Spleen (tissue), 11 donors: ENCODE results near the gene XIRP1. TPM values are rescaled to one million over a fixed set of nuclear protein-coding genes. Genes with fewer than 3 reads are reported as not detected.
A peak's percentile ranks its signal among the peaks of the same experiment; 100 is the strongest.

Experiments used
- DNase-seq: peaks from one replicate; pipeline ENCODE4 v3.0.0-alpha.2; 2020
- H3K27ac ChIP-seq, 8 donors: fragments of 200-600 bp; sonication (generic) in 7 of 8; 1 replicate in 4 of 8; 2 replicates in 4 of 8; pipeline versions ENCODE4 v1.5.0 to v1.8.0; 2016 to 2021; ENCODE audit warnings: inconsistent platforms in 4 of 8, mild to moderate bottlenecking in 4 of 8, moderate library complexity in 1 of 8
- H3K27me3 ChIP-seq, 7 donors: fragments of 200-600 bp; sonication (generic) in 6 of 7; replicated peaks in 1 of 7; 1 replicate in 4 of 7; 2 replicates in 3 of 7; pipeline versions ENCODE4 v1.5.0 to v1.8.0; 2016 to 2021; ENCODE audit warnings: inconsistent platforms in 3 of 7, mild to moderate bottlenecking in 1 of 7
- H3K36me3 ChIP-seq, 6 donors: fragments of 200-600 bp; sonication (generic) in 5 of 6; 1 replicate in 4 of 6; 2 replicates in 2 of 6; pipeline versions ENCODE4 v1.5.0 to v1.8.0; 2016 to 2021; ENCODE audit warnings: inconsistent platforms in 2 of 6
- H3K4me1 ChIP-seq, 6 donors: fragments of 200-600 bp; sonication (generic) in 5 of 6; 1 replicate in 3 of 6; 2 replicates in 3 of 6; pipeline versions ENCODE4 v1.5.0 to v1.8.0; 2016 to 2021; ENCODE audit warnings: inconsistent platforms in 3 of 6
- H3K4me3 ChIP-seq, 8 donors: fragments of 200-600 bp; sonication (generic) in 7 of 8; 1 replicate in 4 of 8; 2 replicates in 4 of 8; pipeline versions ENCODE4 v1.5.0 to v1.8.0; 2016 to 2021; ENCODE audit warnings: inconsistent platforms in 4 of 8, mild to moderate bottlenecking in 4 of 8, moderate library complexity in 2 of 8
- H3K9me3 ChIP-seq, 8 donors: fragments of 200-600 bp; sonication (generic) in 7 of 8; 1 replicate in 4 of 8; 2 replicates in 4 of 8; pipeline versions ENCODE4 v1.5.0 to v1.8.0; 2016 to 2021; ENCODE audit warnings: inconsistent platforms in 4 of 8
- CTCF ChIP-seq, 11 experiments: fragments of 200-600 bp in 7 of 11; fragments of 450-650 bp in 4 of 11; sonication (generic) in 4 of 11; IDR thresholded peaks in 8 of 11; conservative IDR thresholded peaks in 3 of 11; 1 replicate in 7 of 11; 2 replicates in 4 of 11; pipeline versions ENCODE4 v1.4.0 to v1.8.0; 2016 to 2021; ENCODE audit warnings: antibody characterized with exemption in 11 of 11, inconsistent platforms in 4 of 11, mild to moderate bottlenecking in 1 of 11
- POLR2A ChIP-seq, 3 donors: fragments of 450-650 bp; IDR thresholded peaks; one replicate each; pipeline ENCODE4 v1.5.1; 2017; ENCODE audit warnings: antibody characterized with exemption in 3 of 3, mild to moderate bottlenecking in 1 of 3
- POLR2AphosphoS5 ChIP-seq, 3 donors: sonication (generic); formaldehyde crosslinking; IDR thresholded peaks; one replicate each; pipeline ENCODE4 v1.5.1; 2017; ENCODE audit warnings: antibody characterized with exemption in 3 of 3
- WGBS, 5 donors: extraction: QIAGEN DNeasy Blood & Tissue Kit in 3 of 5; methylation state at CpG; one replicate each; pipeline versions ENCODE4 v1.1.5 to v1.1.7; 2013 to 2018; 5-methylcytosine and 5-hydroxymethylcytosine counted together
- intact Hi-C: fragments of 100-400 bp; cut with DNase I; formaldehyde crosslinking; loops from one replicate; pipeline ENCODE4 v1.15.0; 2023; ENCODE audit warnings: low total_unique reads
- polyA plus RNA-seq, 3 donors: library from polyadenylated mRNA; stranded (reverse); fragments of 200-250 nt; gene quantifications; one replicate each; pipeline ENCODE4 v1.2.1, GENCODE V29; 2013
- total RNA-seq, 7 donors: library from RNA; depleted of rRNA in 3 of 7; stranded (reverse); fragments of >200 nt in 3 of 7; fragmentation: NEBNext Ultra II Directional in 4 of 7; extraction: Animal tissue kit (Norgen Biotek cat#: 25700) in 4 of 7; gene quantifications; one replicate each; pipeline versions ENCODE4 v1.1.0 to v1.2.1, GENCODE V29; 2016 to 2021
- donor health status: healthy with polysubstance abuse.
- donor health status: DM: no; HTN: no; CAD: no; lungs with moderate emphysema.
- donor health status: DM: no; HTN: no; CAD: no.
- donor health status: Bipolar disorder and iron deficiency.
- donor health status: healthy.
- donor health status: DM: no; HTN: no; CAD: no.
- donor health status: DM: yes; HTN: yes; CAD: no.

Gene XIRP1
- total and polyA plus RNA-seq, 10 donors: 0.06 to 0.70 (median 0.27) TPM; not detected in 3

- peak overlapping the region in 7 of 8 donors; percentile 1 to 74 (median 54) for H3K27ac ChIP-seq
- H3K4me3 ChIP-seq: peak overlapping the region in 7 of 8 donors; percentile 24 to 66 (median 34)
- DNase-seq: peak; percentile 98
- 3 to 8% (median 4%) methylated on average over 26 to 64 of the region's 64 CpGs for WGBS, 5 donors
- intact Hi-C loops: no loop called here
- no peaks in the 10 kb centered on the region for H3K9me3 ChIP-seq
- no peaks in the 10 kb centered on the region for H3K36me3 ChIP-seq
- H3K4me1 ChIP-seq: peaks cover 14 to 56% (median 44%) of the 10 kb centered on the region in 6 donors
- TF ChIP-seq POLR2A (IDR thresholded peaks at IDR 0.05) (no peak), POLR2AphosphoS5 (IDR thresholded peaks at IDR 0.05) (peak; percentile 49 to 88 (median 79)), CTCF (IDR thresholded peaks at IDR 0.05 in 8 of 11, conservative IDR thresholded peaks at IDR 0.05 in 3 of 11) (peak in 8 of 11 experiments; percentile 18 to 53 (median 34))
- H3K27me3 ChIP-seq: no peaks in the 10 kb centered on the region
These were observed 11.6 kb downstream of the XIRP1 start for GRCh38 chr3:39180546-39181346.

GRCh38 chr3:39180183-39180545 is 12.2 kb downstream of the XIRP1 start:
- H3K27ac ChIP-seq: peak overlapping the region in 7 of 8 donors; percentile 1 to 74 (median 54)
- H3K27me3 ChIP-seq: no peaks in the 10 kb centered on the region
- peaks cover 14 to 56% (median 44%) of the 10 kb centered on the region in 6 donors for H3K4me1 ChIP-seq
- no peaks in the 10 kb centered on the region for H3K36me3 ChIP-seq
- WGBS, 5 donors: 51 to 68% (median 53%) methylated on average over 3 of the region's 3 CpGs
- peak overlapping the region in 5 of 8 donors; percentile 33 to 66 (median 35) for H3K4me3 ChIP-seq
- no peaks in the 10 kb centered on the region for H3K9me3 ChIP-seq
- no peak for DNase-seq
- TF ChIP-seq CTCF (IDR thresholded peaks at IDR 0.05 in 8 of 11, conservative IDR thresholded peaks at IDR 0.05 in 3 of 11): no peak
- no peak for TF ChIP-seq POLR2AphosphoS5 (IDR thresholded peaks at IDR 0.05)
- no peak for TF ChIP-seq POLR2A (IDR thresholded peaks at IDR 0.05)
- intact Hi-C loops: no loop called here

- no peak for DNase-seq
- Histone ChIP-seq H3K27ac (peak overlapping the region; percentile 70 to 90 (median 86)), H3K9me3 (no peaks in the 10 kb centered on the region), H3K27me3 (no peaks in the 10 kb centered on the region), H3K36me3 (no peaks in the 10 kb centered on the region), H3K4me1 (peaks cover 14 to 56% (median 44%) of the 10 kb centered on the region in 6 donors), H3K4me3 (peak overlapping the region in 2 of 8 donors; percentile 41 to 67)
- 59 to 80% (median 76%) methylated on average over 4 of the region's 4 CpGs for WGBS, 5 donors
- intact Hi-C loops: no loop called here
- TF ChIP-seq POLR2A (IDR thresholded peaks at IDR 0.05): no peak
- no peak for TF ChIP-seq POLR2AphosphoS5 (IDR thresholded peaks at IDR 0.05)
- no peak for TF ChIP-seq CTCF (IDR thresholded peaks at IDR 0.05 in 8 of 11, conservative IDR thresholded peaks at IDR 0.05 in 3 of 11)
These were observed 13.8 kb downstream of the XIRP1 start for GRCh38 chr3:39178553-39178952.

GRCh38 chr3:39177708-39178332 is 14.6 kb downstream of the XIRP1 start:
- 0 to 2% (median 1%) methylated on average over 24 to 31 of the region's 32 CpGs for WGBS, 5 donors
- peak overlapping the region; percentile 70 to 90 (median 86) for H3K27ac ChIP-seq
- intact Hi-C loops: no loop called here
- peak overlapping the region; percentile 16 to 67 (median 34) for H3K4me3 ChIP-seq
- H3K36me3 ChIP-seq: no peaks in the 10 kb centered on the region
- peaks cover 14 to 56% (median 44%) of the 10 kb centered on the region in 6 donors for H3K4me1 ChIP-seq
- no peaks in the 10 kb centered on the region for H3K27me3 ChIP-seq
- TF ChIP-seq POLR2A (IDR thresholded peaks at IDR 0.05) (peak in 1 of 3 donors; percentile 62), POLR2AphosphoS5 (IDR thresholded peaks at IDR 0.05) (peak; percentile 87 to 94 (median 90)), CTCF (IDR thresholded peaks at IDR 0.05 in 8 of 11, conservative IDR thresholded peaks at IDR 0.05 in 3 of 11) (peak in 1 of 11 experiments; percentile 2)
- peak; percentile 96 for DNase-seq
- no peaks in the 10 kb centered on the region for H3K9me3 ChIP-seq
